OCI-LY1 (cell line): Measurements from ENCODE around the gene PIR.

ENCODE experiments used
- H2AFZ ChIP-seq: fragments of 200-600 bp; sonication (generic), shearing (Covaris generic); 2 replicates; pipeline ENCODE4 v1.6.0; 2014; ENCODE audit warnings: antibody characterized with exemption, mild to moderate bottlenecking, low read length
- H3F3A ChIP-seq: fragments of 200-600 bp; sonication (generic), shearing (Covaris generic); 2 replicates; pipeline ENCODE4 v1.6.0; 2014; ENCODE audit warnings: mild to moderate bottlenecking, antibody characterized with exemption, low read length, moderate library complexity; ENCODE audit not compliant: insufficient read depth
- H3K27ac ChIP-seq: fragments of 200-600 bp; sonication (generic); 2 replicates; pipeline ENCODE4 v1.5.1; 2014; ENCODE audit warnings: low read length, mixed run types, mild to moderate bottlenecking, low read depth; ENCODE audit not compliant: poor library complexity, severe bottlenecking
- H3K27me3 ChIP-seq: fragments of 200-600 bp; sonication (generic); 2 replicates; pipeline ENCODE4 v1.6.0; 2014; ENCODE audit warnings: antibody characterized with exemption, mild to moderate bottlenecking, low read length, moderate library complexity; ENCODE audit not compliant: insufficient read depth
- H3K36me3 ChIP-seq: fragments of 200-600 bp; sonication (generic); 2 replicates; pipeline ENCODE4 v1.6.1; 2014; ENCODE audit warnings: mild to moderate bottlenecking, antibody characterized with exemption, low read length, moderate library complexity, mixed read lengths; ENCODE audit not compliant: insufficient read depth
- H3K4me1 ChIP-seq: fragments of 200-600 bp; sonication (generic); 2 replicates; pipeline ENCODE4 v1.5.1; 2014; ENCODE audit warnings: mild to moderate bottlenecking, low read length, moderate library complexity; ENCODE audit not compliant: insufficient read depth, severe bottlenecking
- H3K4me2 ChIP-seq: fragments of 200-600 bp; sonication (generic), shearing (Covaris generic); 2 replicates; pipeline ENCODE4 v1.6.1; 2014; ENCODE audit warnings: low read length
- H3K4me3 ChIP-seq: fragments of 200-600 bp; sonication (generic); 2 replicates; pipeline ENCODE4 v1.5.1; 2014; ENCODE audit warnings: low read length, low read depth, mild to moderate bottlenecking, mixed read lengths; ENCODE audit not compliant: poor library complexity, severe bottlenecking
- H3K79me2 ChIP-seq: fragments of 200-600 bp; shearing (Covaris generic); 2 replicates; pipeline ENCODE4 v1.6.1; 2016; ENCODE audit warnings: mixed run types, low read length, mixed read lengths; ENCODE audit not compliant: insufficient read depth
- H3K9ac ChIP-seq: fragments of 200-600 bp; sonication (generic), shearing (Covaris generic); 2 replicates; pipeline ENCODE4 v1.6.1; 2014; ENCODE audit warnings: mild to moderate bottlenecking, low read length, mixed read lengths
- H3K9me2 ChIP-seq: fragments of 200-600 bp; sonication (generic), shearing (Covaris generic); 2 replicates; pipeline ENCODE4 v1.6.1; 2014; ENCODE audit warnings: low read depth, mild to moderate bottlenecking, low read length, mixed read lengths
- H3K9me3 ChIP-seq: fragments of 200-600 bp; shearing (Covaris generic); 2 replicates; pipeline ENCODE4 v1.6.1; 2014; ENCODE audit warnings: low read length, mixed read lengths
- H4K20me1 ChIP-seq: fragments of 200-600 bp; sonication (generic), shearing (Covaris generic); 2 replicates; pipeline ENCODE4 v1.6.0; 2016; ENCODE audit warnings: mild to moderate bottlenecking, low read length; ENCODE audit not compliant: insufficient read depth
- EZH2 ChIP-seq: fragments of 200-600 bp; sonication (generic), shearing (Covaris generic); IDR thresholded peaks from 2 replicates; pipeline ENCODE4 v1.8.0; 2017; ENCODE audit warnings: borderline replicate concordance, mixed run types, mild to moderate bottlenecking, antibody characterized with exemption, low read length, moderate library complexity, mixed read lengths
- TF ChIP-seq, protein P1 (sequence below): fragments of 200-600 bp; sonication (generic), shearing (Covaris generic); IDR thresholded peaks from 2 replicates; pipeline ENCODE4 v1.5.1; 2017; ENCODE audit warnings: mild to moderate bottlenecking, antibody characterized with exemption, low read length, moderate library complexity, mixed read lengths

Gene PIR

DNA sequence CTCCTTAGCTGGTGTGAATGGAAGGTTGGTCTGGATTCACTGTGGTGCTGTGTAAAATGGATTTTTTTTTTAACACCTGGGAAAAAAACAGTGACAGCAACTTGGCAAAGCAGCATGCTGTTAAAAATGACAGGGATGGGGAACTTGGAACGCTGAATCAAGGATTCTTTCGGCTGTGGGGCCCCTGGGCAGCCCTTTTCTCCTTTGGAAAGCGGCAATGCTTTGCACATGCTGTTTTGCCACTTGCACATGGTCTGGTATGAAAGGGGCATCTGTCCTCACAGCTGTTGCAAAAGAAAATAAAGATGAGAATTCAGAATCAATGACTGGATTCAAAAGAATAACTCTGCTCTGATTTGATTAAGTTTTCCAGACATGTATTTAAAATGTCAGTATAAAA lies 147.2 kb downstream of the PIR start:
- no peaks in the 10 kb centered on the region for H3K4me1 ChIP-seq
- H3K36me3 ChIP-seq = no peaks in the 10 kb centered on the region
- no peak overlapping the region for H2AFZ ChIP-seq
- H3K4me2 ChIP-seq = no peak overlapping the region
- no peak overlapping the region for H3K4me3 ChIP-seq
- no peaks in the 10 kb centered on the region for H3K9me3 ChIP-seq
- H3F3A ChIP-seq = no peaks in the 10 kb centered on the region
- H3K9me2 ChIP-seq = no peaks in the 10 kb centered on the region
- no peaks in the 10 kb centered on the region for H3K27me3 ChIP-seq
- TF ChIP-seq, protein P1, sequence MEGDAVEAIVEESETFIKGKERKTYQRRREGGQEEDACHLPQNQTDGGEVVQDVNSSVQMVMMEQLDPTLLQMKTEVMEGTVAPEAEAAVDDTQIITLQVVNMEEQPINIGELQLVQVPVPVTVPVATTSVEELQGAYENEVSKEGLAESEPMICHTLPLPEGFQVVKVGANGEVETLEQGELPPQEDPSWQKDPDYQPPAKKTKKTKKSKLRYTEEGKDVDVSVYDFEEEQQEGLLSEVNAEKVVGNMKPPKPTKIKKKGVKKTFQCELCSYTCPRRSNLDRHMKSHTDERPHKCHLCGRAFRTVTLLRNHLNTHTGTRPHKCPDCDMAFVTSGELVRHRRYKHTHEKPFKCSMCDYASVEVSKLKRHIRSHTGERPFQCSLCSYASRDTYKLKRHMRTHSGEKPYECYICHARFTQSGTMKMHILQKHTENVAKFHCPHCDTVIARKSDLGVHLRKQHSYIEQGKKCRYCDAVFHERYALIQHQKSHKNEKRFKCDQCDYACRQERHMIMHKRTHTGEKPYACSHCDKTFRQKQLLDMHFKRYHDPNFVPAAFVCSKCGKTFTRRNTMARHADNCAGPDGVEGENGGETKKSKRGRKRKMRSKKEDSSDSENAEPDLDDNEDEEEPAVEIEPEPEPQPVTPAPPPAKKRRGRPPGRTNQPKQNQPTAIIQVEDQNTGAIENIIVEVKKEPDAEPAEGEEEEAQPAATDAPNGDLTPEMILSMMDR = no peak
- TF ChIP-seq EZH2 = no peak
- H3K27ac ChIP-seq = no peak overlapping the region
- H3K79me2 ChIP-seq = no peaks in the 10 kb centered on the region
- no peak overlapping the region for H3K9ac ChIP-seq
- H4K20me1 ChIP-seq = no peaks in the 10 kb centered on the region

DNA sequence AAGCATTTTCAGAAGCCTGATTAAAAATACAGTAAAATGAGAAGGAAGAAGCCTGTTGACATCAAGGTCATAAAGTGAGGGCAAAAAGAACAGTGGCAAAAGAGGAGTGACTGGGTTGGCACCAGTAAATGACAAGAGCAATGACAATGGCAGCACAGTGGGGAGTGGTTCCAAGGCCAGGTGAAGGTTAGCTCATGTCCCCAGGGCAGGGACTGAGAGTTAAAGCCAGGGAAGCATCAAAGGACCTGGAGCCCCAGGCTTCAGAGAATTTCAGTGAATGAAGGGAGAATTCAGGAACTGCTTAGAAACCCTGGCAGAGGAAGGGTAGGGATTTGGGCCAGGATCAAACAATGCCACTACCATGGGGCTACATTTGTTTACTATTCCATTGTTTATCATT lies 149.0 kb downstream of the PIR start:
- Histone ChIP-seq H3K27me3 (no peaks in the 10 kb centered on the region), H4K20me1 (no peaks in the 10 kb centered on the region), H2AFZ (no peak overlapping the region), H3F3A (no peaks in the 10 kb centered on the region), H3K79me2 (no peaks in the 10 kb centered on the region), H3K36me3 (no peaks in the 10 kb centered on the region), H3K4me2 (no peak overlapping the region), H3K9me2 (no peaks in the 10 kb centered on the region), H3K4me3 (no peak overlapping the region), H3K4me1 (no peaks in the 10 kb centered on the region), H3K27ac (no peak overlapping the region), H3K9ac (no peak overlapping the region), H3K9me3 (no peaks in the 10 kb centered on the region)
- TF ChIP-seq, protein P1 = no peak
- no peak for TF ChIP-seq EZH2

DNA sequence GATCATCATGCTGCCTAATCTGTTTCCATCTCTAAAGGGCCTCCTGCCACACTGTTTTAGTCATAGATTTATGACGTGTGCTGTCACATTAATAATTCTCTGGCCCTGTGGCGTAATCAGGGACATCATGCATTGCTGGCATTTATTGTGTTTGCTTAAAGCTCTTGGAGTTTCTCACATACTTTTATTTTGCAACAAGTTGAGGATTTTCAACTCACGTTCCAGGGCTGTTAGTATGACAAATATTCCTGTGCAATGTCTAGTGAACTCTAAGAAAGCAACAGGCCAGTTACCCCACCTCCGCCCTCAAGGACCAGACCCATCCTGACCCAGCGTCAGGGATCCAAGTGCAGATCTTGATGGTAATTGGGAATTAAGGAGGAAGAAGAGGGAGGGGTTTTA lies 150.1 kb downstream of the PIR start:
- Histone ChIP-seq H3K4me1 (no peaks in the 10 kb centered on the region), H3K79me2 (no peaks in the 10 kb centered on the region), H3K36me3 (no peaks in the 10 kb centered on the region), H3F3A (no peaks in the 10 kb centered on the region), H3K4me3 (no peak overlapping the region), H3K27ac (no peak overlapping the region), H3K9me3 (no peaks in the 10 kb centered on the region), H3K9ac (no peak overlapping the region), H3K4me2 (no peak overlapping the region), H4K20me1 (no peaks in the 10 kb centered on the region), H3K27me3 (no peaks in the 10 kb centered on the region), H2AFZ (no peak overlapping the region), H3K9me2 (no peaks in the 10 kb centered on the region)
- no peak for TF ChIP-seq EZH2
- TF ChIP-seq, protein P1 = no peak
